Thyroid gland (tissue), 4 donors: ENCODE measurements around the gene MYLK2. TPM values are rescaled to one million over a fixed set of nuclear protein-coding genes. Genes with fewer than 3 reads are reported as not detected.

Experiments
- DNase-seq, 2 donors: peaks; one replicate each; pipeline ENCODE4 v3.0.0-alpha.2; 2019
- H3K27ac ChIP-seq, 3 donors: fragments of 200-600 bp; sonication (generic); 1 replicate in 2 of 3; 2 replicates in 1 of 3; pipeline ENCODE4 v1.5.1; 2016 to 2019; ENCODE audit warnings: mild to moderate bottlenecking in 1 of 3, moderate library complexity in 1 of 3
- H3K27me3 ChIP-seq: fragments of 200-600 bp; sonication (generic); one replicate; pipeline ENCODE4 v1.5.1; 2019
- H3K36me3 ChIP-seq, 2 donors: fragments of 200-600 bp; sonication (generic); one replicate each; pipeline ENCODE4 v1.5.1; 2016 to 2019
- H3K4me1 ChIP-seq, 2 donors: fragments of 200-600 bp; sonication (generic); one replicate each; pipeline ENCODE4 v1.5.1; 2017 to 2019
- H3K4me3 ChIP-seq, 3 donors: fragments of 200-600 bp; sonication (generic); replicated peaks in 1 of 3; 1 replicate in 2 of 3; 2 replicates in 1 of 3; pipeline ENCODE4 v1.5.1; 2016; ENCODE audit warnings: mild to moderate bottlenecking in 1 of 3
- H3K9me3 ChIP-seq: fragments of 200-600 bp; sonication (generic); one replicate; pipeline ENCODE4 v1.5.1; 2017
- POLR2A ChIP-seq, 2 donors: fragments of 450-650 bp; IDR thresholded peaks; one replicate each; pipeline ENCODE4 v1.6.1; 2017; ENCODE audit warnings: antibody characterized with exemption in 2 of 2, mild to moderate bottlenecking in 2 of 2, moderate library complexity in 1 of 2
- WGBS, 2 donors: methylation state at CpG; one replicate each; pipeline ENCODE4 v1.1.5; 2017; 5-methylcytosine and 5-hydroxymethylcytosine counted together
- intact Hi-C: fragments of 100-400 bp; cut with DNase I; formaldehyde crosslinking; loops from one replicate; pipeline ENCODE4 v1.15.1; 2023
- total RNA-seq, 4 donors: library from RNA; depleted of rRNA; stranded (reverse); fragments of >200 nt; gene quantifications; one replicate each; pipeline ENCODE4 v1.2.3, GENCODE V29; 2016
- TF ChIP-seq, protein P1 (sequence below), 6 experiments: fragments of 200-600 bp in 3 of 6; fragments of 450-650 bp in 3 of 6; sonication (generic) in 3 of 6; IDR thresholded peaks; one replicate each; pipeline ENCODE4 v1.5.1; 2016 to 2019; ENCODE audit warnings: antibody characterized with exemption in 6 of 6, mild to moderate bottlenecking in 2 of 6, inconsistent platforms in 1 of 6, moderate library complexity in 1 of 6

Gene MYLK2
- total RNA-seq, 4 donors from 2014 or later: 0.22 to 0.83 TPM; not detected in 2

DNA sequence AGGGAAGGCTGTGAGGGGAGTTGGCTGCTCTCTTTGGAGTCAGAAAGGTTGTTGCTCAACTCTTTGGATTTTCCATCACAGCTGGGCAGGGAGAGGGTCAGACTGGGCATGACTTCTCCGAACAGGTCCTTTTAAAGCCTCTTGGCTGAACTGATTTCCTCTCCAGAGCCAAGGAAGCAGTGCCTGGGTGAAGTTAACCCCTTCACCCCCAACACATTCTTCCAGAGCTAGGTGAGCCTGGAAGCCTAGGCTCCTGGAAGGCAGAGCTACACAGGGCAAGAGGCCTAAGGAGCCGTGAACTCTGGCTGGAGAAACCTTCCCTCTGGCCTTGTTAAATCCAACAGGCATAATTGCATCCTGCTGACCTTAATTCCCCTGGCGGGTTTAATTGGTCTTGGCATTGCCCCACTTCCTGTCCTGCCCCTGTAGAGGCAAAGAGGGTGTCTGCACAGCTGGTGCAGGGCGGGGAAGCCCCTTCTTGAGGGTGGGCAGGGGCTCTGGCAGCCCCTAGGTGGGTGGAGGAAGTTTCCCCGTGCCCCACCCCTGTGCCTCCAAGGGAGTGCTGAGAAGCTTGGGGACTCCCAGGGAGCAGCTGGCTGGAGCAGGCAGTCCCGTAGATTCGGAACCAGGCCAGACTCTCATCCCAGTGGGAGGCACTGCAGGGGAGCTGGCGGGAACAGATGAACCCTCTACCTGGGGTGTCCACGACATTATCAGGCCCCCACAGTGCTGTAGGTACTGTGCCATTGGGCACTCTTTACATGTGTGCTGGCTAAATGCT lies 3.6 kb upstream of the MYLK2 start:
- intact Hi-C loops: no loop called here
- Histone ChIP-seq H3K27ac (peak overlapping the region; percentile 81 to 82 (median 81)), H3K9me3 (no peaks in the 10 kb centered on the region), H3K4me3 (no peak overlapping the region), H3K27me3 (no peaks in the 10 kb centered on the region), H3K4me1 (peaks cover 60 to 84% of the 10 kb centered on the region in 2 donors), H3K36me3 (no peaks in the 10 kb centered on the region)
- no peak for TF ChIP-seq POLR2A (IDR thresholded peaks at IDR 0.05)
- TF ChIP-seq, protein P1, sequence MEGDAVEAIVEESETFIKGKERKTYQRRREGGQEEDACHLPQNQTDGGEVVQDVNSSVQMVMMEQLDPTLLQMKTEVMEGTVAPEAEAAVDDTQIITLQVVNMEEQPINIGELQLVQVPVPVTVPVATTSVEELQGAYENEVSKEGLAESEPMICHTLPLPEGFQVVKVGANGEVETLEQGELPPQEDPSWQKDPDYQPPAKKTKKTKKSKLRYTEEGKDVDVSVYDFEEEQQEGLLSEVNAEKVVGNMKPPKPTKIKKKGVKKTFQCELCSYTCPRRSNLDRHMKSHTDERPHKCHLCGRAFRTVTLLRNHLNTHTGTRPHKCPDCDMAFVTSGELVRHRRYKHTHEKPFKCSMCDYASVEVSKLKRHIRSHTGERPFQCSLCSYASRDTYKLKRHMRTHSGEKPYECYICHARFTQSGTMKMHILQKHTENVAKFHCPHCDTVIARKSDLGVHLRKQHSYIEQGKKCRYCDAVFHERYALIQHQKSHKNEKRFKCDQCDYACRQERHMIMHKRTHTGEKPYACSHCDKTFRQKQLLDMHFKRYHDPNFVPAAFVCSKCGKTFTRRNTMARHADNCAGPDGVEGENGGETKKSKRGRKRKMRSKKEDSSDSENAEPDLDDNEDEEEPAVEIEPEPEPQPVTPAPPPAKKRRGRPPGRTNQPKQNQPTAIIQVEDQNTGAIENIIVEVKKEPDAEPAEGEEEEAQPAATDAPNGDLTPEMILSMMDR (IDR thresholded peaks at IDR 0.05): no peak
- 14 to 19% methylated on average over 7 to 9 of the region's 9 CpGs for WGBS, 2 donors
- DNase-seq: peak; percentile 73 to 75

DNA sequence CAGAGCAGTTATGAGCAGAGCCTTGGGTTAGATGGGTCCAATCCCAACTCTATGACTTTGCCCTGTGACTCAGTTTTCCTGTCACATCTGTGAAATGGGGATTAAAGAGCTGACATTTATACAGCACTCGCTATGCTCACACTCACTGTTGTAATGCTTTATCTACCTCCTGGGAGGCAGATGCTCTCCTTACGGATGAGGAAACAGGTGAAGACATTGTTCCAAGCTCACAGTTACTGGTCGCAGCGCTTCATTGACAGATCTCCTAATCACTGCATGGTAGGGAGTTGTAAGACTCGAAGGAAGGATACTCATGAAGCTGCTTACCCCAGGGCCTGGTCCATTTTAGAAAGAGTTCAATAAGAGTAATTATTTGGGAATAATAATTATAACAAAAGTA lies 2.9 kb upstream of the MYLK2 start:
- DNase-seq: no peak
- H3K36me3 ChIP-seq: no peaks in the 10 kb centered on the region
- peaks cover 54 to 78% of the 10 kb centered on the region in 2 donors for H3K4me1 ChIP-seq
- no peak for TF ChIP-seq POLR2A (IDR thresholded peaks at IDR 0.05)
- TF ChIP-seq, protein P1 (IDR thresholded peaks at IDR 0.05): no peak
- peak overlapping the region in 2 of 3 donors; percentile 81 to 82 for H3K27ac ChIP-seq
- H3K4me3 ChIP-seq: no peak overlapping the region
- intact Hi-C loops: no loop called here
- WGBS, 2 donors: 94 to 95% methylated on average over 5 of the region's 5 CpGs
- no peaks in the 10 kb centered on the region for H3K27me3 ChIP-seq
- H3K9me3 ChIP-seq: no peaks in the 10 kb centered on the region

DNA sequence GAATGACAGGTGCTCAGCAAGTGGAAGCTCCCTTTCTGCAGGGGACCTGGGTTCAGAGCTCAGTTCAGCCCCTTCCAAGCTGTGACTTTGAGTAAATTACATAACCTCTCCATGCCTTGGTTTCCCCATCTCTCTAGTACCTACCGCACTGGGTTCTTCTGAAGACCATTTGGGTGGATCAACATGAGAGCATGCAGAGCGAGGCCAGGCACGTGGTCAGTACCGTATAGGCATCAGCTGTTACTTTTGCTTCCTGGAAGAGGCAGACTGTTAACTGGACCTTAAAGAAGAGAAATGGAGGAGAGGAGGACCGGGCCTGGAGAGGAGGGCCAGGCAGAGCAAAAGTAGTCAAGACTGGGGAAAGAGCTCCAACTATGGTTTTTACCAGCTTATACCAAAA lies 1.7 kb upstream of the MYLK2 start:
- Histone ChIP-seq H3K27ac (no peak overlapping the region), H3K9me3 (no peaks in the 10 kb centered on the region), H3K4me1 (peaks cover 55 to 76% of the 10 kb centered on the region in 2 donors), H3K27me3 (no peaks in the 10 kb centered on the region), H3K36me3 (no peaks in the 10 kb centered on the region), H3K4me3 (no peak overlapping the region)
- no peak for DNase-seq
- intact Hi-C loops: no loop called here
- 85 to 90% methylated on average over 5 of the region's 5 CpGs for WGBS, 2 donors
- TF ChIP-seq, protein P1 (IDR thresholded peaks at IDR 0.05): no peak
- TF ChIP-seq POLR2A (IDR thresholded peaks at IDR 0.05): no peak

DNA sequence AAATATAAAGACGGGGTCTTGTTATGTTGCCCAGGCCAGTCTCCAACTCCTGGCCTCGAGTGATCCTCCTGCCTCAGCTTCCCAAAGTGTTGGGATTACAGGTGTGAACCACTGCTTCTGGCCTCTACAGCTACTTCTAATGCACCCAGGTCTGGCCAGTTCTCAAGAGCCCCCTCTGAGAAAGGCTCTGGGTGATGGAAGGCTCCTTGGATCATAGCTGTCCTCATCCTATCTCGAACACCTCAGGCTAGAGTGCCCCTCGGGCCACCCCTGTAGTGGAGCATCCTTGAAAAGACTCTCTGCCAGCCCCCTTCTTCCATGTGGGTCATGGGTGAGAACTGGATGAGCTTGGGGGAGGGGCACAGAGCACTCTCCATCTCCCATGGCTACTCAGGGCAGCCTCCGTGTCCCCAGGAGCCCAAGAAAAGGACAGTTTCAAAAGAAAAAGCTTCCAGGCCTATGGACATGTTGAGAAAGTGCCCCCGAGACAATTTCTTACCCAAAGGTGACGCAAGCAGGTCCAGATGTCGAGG lies 714 bp upstream of the MYLK2 start:
- peaks cover 52 to 76% of the 10 kb centered on the region in 2 donors for H3K4me1 ChIP-seq
- H3K9me3 ChIP-seq: no peaks in the 10 kb centered on the region
- no peaks in the 10 kb centered on the region for H3K36me3 ChIP-seq
- no peak overlapping the region for H3K4me3 ChIP-seq
- TF ChIP-seq POLR2A (IDR thresholded peaks at IDR 0.05): no peak
- TF ChIP-seq, protein P1 (IDR thresholded peaks at IDR 0.05): no peak
- peak overlapping the region in 2 of 3 donors; percentile 18 to 36 for H3K27ac ChIP-seq
- WGBS, 2 donors: 86 to 96% methylated on average over 8 of the region's 8 CpGs
- no peaks in the 10 kb centered on the region for H3K27me3 ChIP-seq
- intact Hi-C loops: no loop called here
- no peak for DNase-seq

DNA sequence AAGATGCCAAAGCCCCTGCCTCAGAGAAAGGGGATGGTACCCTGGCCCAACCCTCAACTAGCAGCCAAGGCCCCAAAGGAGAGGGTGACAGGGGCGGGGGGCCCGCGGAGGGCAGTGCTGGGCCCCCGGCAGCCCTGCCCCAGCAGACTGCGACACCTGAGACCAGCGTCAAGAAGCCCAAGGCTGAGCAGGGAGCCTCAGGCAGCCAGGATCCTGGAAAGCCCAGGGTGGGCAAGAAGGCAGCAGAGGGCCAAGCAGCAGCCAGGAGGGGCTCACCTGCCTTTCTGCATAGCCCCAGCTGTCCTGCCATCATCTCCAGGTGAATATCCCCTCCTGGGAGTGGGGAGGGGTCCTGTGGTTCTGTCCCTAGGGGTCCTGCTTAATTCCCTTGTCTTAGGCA lies 1.1 kb downstream of the MYLK2 start:
- intact Hi-C loops: loop anchor here (10.0 kb wide), 3 partner anchors 165 to 275 kb away; no protein-coding TSS in a partner anchor
- no peaks in the 10 kb centered on the region for H3K27me3 ChIP-seq
- H3K9me3 ChIP-seq: no peaks in the 10 kb centered on the region
- no peak for DNase-seq
- peaks cover 37 to 60% of the 10 kb centered on the region in 2 donors for H3K4me1 ChIP-seq
- H3K4me3 ChIP-seq: no peak overlapping the region
- no peak overlapping the region for H3K27ac ChIP-seq
- WGBS, 2 donors: 70 to 86% methylated on average over 2 to 6 of the region's 6 CpGs
- TF ChIP-seq, protein P1 (IDR thresholded peaks at IDR 0.05): no peak
- TF ChIP-seq POLR2A (IDR thresholded peaks at IDR 0.05): no peak
- H3K36me3 ChIP-seq: no peaks in the 10 kb centered on the region
